ENCODE data around the gene IQGAP2. TPM values are rescaled to one million over a fixed set of nuclear protein-coding genes. Genes with fewer than 3 reads are reported as not detected.

IQGAP2 gene
- total RNA-seq, 1 donor = 86.2 TPM

DNA sequence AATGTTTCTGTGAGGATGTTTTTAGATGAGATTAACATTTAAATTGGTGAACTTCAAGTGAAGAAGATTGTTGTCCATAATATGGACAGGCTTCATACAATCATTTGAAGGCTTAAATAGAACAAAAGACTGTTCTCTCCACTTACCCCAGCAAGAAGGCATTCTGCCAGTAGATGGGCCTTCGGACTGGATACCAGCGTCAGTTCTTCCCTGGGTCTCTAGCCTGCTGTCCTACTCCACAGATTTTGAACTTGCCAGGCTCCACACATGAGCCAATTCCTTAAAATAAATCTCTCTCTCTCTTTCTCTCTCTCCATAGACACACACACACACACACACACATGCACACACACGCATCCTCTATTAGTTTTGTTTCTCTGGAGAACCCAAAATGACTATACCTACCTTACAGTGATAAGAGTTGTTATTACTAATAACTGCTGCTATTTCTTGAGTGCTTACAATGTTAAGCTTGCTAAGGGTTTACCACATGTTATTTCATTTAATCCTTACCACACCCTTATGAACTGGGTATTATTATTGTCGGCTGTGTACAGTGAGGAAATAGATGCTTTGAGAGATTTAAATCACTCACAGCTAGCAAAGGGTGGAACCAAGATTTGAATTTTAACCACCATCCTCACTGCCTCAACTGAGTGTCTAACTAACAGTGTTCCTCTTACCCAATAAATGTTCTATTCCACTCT lies 19.8 kb upstream of the IQGAP2 start:
- DNase-seq (ENCODE audit: low read depth in 2 of 3, low spot score in 2 of 3) = no peak

- peak in 1 of 3 donors; percentile 33 for DNase-seq (ENCODE audit: low read depth in 2 of 3, low spot score in 2 of 3)
Observed at GRCh38 chr5:76384189-76384588, 18.9 kb upstream of the IQGAP2 start.

DNA sequence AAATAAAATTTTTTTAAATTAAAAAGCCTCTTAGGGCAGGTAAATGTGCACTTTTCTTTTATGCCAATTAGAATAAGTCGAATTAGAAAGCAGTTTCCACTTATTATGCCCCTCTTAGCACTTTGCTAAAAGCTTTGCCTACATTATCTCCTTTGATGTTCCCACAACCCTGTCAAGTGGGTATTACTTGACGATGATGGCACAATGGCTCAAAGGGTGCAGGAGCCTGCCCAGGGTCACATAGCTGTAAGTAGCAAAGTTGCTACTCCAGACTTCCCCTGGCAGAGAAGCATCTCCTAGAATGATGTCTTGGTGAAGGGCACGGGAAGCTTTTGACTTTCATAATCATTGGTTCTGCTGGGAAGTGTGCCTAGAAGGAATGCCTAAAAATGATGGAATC lies 18.4 kb upstream of the IQGAP2 start:
- no peak for DNase-seq (ENCODE audit: low read depth in 2 of 3, low spot score in 2 of 3)

DNA sequence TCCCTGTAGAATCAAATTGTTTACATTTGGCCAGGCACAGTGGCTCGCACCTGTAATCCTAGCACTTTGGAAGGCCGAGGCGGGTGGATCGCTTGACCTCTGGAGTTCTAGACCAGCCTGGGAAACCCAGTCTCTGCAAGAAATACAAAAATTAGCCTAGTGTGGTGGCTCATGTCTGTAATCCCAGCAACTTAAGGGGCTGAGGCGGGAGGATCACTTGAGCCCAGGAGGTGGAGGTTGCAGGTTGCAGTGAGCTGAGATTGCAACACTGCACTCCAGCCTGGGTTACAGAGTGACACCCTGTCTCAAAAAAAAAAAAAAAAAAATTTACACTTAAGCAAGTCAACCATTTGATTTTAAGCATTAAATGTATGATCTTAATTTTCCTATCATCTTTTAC lies 17.5 kb upstream of the IQGAP2 start:
- no peak for DNase-seq (ENCODE audit: low read depth in 2 of 3, low spot score in 2 of 3)

- no peak for DNase-seq (ENCODE audit: low read depth in 2 of 3, low spot score in 2 of 3)
Observed at GRCh38 chr5:76386360-76386759, 16.7 kb upstream of the IQGAP2 start.

- DNase-seq (ENCODE audit: low read depth in 2 of 3, low spot score in 2 of 3) = no peak
Observed at GRCh38 chr5:76388236-76388635, 14.8 kb upstream of the IQGAP2 start.

- DNase-seq (ENCODE audit: low read depth in 2 of 3, low spot score in 2 of 3) = no peak
Observed at GRCh38 chr5:76388791-76389512, 14.1 kb upstream of the IQGAP2 start.

GRCh38 chr5:76389513-76390154 lies 13.5 kb upstream of the IQGAP2 start:
- no peak for DNase-seq (ENCODE audit: low read depth in 2 of 3, low spot score in 2 of 3)

DNA sequence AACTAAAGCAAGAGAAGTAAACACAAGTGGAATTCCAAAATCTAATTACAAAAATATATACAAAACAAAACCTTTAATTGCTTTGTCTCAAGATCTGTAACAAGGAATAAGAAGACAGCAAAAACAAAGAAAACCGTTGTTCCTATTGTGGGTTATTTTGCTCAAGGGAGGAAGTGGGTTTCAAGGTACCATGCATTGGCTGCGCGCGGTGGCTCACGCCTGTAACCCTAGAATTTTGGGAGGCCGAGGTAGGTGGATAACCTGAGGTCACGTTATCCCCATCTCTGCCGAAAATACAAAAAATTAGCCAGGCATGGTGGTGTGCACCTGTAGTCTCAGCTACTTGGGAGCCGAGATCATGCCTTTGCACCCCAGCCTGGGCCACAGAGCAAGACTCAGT lies 12.1 kb upstream of the IQGAP2 start:
- DNase-seq (ENCODE audit: low read depth in 2 of 3, low spot score in 2 of 3) = peak in 1 of 3 donors; percentile 42

GRCh38 chr5:76393035-76393680 lies 9.9 kb upstream of the IQGAP2 start:
- DNase-seq (ENCODE audit: low read depth in 2 of 3, low spot score in 2 of 3) = peak in 1 of 3 donors; percentile 53

GRCh38 chr5:76397200-76397599 lies 5.9 kb upstream of the IQGAP2 start:
- DNase-seq (ENCODE audit: low read depth in 2 of 3, low spot score in 2 of 3) = no peak

GRCh38 chr5:76399268-76399667 lies 3.8 kb upstream of the IQGAP2 start:
- DNase-seq (ENCODE audit: low read depth in 2 of 3, low spot score in 2 of 3) = no peak

DNA sequence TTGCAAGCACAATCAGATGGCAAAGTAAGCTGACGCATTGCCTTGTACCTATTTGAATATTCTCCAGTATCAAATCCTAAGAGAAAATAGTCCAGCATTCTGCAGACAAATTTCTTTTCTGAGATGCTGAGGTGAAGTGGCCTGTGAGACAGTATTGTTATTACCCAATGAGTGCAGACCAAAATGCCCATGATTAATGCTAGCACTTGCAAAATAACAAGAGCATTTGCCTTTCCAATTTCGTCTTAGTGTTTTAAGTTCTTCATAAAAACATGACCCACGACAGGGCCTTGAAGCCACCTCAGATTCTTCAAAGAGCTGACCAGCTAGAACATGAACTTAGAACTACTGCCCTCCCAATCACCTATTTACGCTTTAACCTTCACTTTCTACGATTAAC lies 2.6 kb upstream of the IQGAP2 start:
- no peak for DNase-seq (ENCODE audit: low read depth in 2 of 3, low spot score in 2 of 3)

GRCh38 chr5:76401801-76402250 lies 1.3 kb upstream of the IQGAP2 start:
- no peak for DNase-seq (ENCODE audit: low read depth in 2 of 3, low spot score in 2 of 3)

DNA sequence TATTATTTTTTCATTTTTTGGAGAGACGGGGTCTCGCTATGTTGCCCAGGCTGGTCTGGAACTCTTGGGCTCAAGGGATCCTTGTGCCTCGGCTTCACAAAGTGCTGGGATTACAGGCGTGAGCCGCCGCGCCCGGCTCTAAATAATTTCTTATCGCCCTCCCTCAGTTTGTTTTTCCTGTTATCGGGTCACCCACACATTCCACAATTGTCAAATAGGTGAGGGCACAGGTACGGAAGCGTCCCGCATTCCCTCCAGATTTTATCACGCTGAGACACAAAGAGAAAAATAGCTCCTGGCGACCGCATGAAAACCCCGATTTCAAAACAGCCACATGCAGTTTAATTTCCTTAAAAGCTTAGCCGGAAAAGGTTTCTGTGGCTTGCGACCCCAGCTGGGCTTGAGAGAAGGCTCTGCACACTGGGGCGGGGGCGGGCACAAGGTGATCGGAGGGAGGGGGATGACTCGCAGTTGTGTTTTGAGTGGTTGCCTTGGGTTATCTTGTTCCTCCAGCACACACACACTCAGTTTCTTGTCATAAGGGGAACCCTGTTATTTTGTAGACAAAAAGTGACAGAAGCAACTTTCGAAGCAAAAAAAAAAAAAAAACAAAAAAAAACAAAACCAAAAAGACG lies 717 bp upstream of the IQGAP2 start:
- peak; percentile 64 to 99 (median 98) for DNase-seq (ENCODE audit: low read depth in 2 of 3, low spot score in 2 of 3)

DNA sequence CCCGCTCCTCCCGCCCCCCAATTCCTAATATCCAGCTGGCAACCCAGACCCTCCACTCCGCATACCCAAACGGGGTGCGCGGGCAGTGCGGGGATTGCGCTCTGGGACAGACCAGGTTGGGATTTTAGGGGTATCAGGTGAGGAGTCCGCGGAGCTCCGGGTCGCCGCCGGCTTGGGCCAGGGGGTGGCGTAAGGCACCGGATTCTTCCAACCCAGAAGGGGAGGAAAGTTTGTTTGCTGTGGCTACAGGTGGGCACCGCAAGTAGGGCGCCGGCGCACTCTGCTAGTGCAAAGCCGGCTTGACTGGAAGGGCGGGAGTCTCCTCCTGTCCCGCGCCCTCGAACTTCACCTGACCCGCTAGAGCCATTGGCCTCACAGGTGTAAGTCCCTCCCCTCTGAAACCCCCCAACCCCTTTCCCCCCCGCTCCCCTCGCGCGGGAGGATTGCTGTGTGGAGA lies 709 bp downstream of the IQGAP2 start:
- peak; percentile 45 to 77 (median 73) for DNase-seq (ENCODE audit: low read depth in 2 of 3, low spot score in 2 of 3)

DNA sequence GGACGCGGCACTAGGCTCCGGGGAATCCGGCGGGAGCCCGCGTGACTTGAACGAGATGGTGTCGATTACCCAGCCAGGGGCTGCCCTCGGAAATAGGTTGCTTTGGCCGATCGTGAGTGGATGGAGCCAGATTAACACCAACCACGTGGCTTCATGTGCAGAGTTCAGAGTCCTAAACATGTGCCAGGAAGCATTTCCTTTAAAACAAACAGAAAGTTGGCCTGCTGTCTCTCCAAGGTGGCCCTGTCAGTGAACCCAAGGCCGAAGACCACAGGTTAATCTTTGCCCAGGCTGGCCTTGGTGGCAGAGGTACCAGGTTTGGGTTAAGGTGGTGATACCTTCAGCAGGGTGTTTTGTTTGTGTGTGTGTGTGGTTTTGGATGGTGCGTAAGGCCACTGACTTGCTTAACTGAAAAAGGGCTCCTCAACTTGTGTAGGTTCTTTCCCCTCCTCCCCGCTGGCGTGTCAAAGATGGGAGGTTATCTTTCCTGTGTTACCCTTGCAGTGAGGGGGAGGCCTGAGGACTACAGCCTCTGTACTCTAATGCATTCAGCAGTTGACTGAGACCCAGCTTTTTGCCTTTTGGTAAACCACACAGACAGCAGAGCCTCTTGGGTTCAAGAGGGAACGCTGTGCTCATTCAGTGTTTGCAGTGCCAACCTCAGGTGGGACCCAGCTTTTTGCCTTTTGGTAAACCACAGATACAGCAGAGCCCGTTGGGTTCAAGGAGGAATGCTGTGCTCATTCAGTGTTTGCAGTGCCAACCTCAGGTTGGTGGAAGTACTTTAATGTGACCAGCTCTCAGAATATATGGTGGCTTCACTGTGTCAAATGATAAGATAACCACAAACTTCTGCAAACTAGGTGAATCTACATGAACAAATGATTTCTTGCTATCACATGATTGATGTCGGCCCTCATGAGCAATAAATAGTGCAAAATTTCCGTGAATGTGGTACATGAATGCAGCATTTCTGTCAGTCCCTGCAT lies 1.4 kb downstream of the IQGAP2 start:
- peak; percentile 47 to 78 (median 53) for DNase-seq (ENCODE audit: low read depth in 2 of 3, low spot score in 2 of 3)

DNA sequence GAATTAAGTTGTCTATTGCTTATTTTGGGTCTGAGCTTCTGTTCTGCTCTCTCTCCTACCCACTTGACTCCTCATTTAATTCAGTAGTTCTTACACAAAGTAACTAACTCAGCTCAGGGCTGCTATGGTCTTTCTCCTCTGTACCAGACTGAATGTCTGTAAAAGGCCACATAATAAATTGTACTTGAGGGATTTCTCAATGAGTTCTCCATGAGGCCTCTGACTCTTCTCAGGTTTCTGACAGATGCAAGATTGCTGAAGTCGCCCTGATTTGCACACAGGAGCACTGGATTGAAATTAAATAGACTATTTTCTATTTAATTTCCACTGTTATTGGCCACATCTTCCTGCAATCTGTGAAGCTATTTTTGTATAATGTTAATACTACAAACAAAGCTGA lies 2.9 kb downstream of the IQGAP2 start:
- DNase-seq (ENCODE audit: low read depth in 2 of 3, low spot score in 2 of 3) = no peak

DNA sequence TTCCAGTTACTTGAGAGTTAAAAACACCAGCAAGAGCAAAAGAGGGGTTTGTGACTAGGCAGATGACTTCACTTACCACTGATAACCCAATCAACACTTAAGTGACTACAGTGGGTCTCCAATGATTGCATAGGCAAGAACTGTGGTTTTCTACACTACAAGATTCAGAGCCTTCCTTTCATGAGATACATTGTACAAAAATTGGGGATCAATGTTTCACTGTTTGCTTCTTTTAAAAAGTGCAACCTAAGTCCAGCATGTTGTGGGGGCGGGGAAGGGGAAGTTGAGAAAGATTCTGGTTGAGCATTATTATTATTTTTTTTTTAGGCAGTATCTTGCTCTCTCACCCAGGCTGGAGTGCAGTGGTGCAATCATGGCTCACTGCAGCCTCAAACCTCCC lies 3.6 kb downstream of the IQGAP2 start:
- peak in 1 of 3 donors; percentile 36 for DNase-seq (ENCODE audit: low read depth in 2 of 3, low spot score in 2 of 3)
